ENCODE measurements around the gene AATK. TPM values are rescaled to one million over a fixed set of nuclear protein-coding genes. Genes with fewer than 3 reads are reported as not detected.
"Not testable (repeated sequence)": the region's sequence is repeated elsewhere in the genome, so short reads cannot be mapped to it uniquely, and the experiment has no call there.

Gene AATK
- total and polyA plus RNA-seq, 3 experiments from 2014 or later: 0.29 to 0.55 TPM; not detected in 1

DNA sequence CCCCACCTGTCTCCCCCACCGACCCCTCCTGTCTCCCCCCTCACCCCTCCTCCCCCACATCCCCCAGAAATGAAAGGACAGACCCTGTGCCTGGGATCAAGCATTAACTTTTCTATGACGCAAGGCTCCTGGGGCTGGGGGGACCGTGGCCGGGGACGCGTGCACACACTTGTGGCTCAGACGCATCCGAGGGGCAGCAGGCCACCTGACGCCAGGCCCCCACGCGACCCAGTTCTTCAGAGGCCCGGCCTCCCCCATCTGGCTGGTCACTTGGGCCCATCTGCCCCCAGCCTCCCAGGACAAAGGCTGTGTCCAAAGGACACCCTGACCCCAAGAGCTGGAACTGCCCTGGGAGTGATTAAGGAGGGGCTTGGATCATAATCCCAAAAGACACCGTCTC lies 14.7 kb downstream of the AATK start:
- no peak overlapping the region for H3K27ac ChIP-seq (ENCODE audit: low read depth, low read length)
- ChIA-PET CTCF (no interaction called here), POLR2A (no interaction called here)
- no peaks in the 10 kb centered on the region for H3K9me3 ChIP-seq (ENCODE audit: low read length)
- DNase-seq: no peak
- Mint-ChIP-seq H3K36me3 (no peaks in the 10 kb centered on the region), H3K27me3 (peaks cover 6 to 22% of the 10 kb centered on the region in 2 donors), H3K4me1 (no peaks in the 10 kb centered on the region), H3K27ac (no peak overlapping the region), H3K4me3 (no peak overlapping the region), H3K9me3 (no peaks in the 10 kb centered on the region)
- no peaks in the 10 kb centered on the region for H3K36me3 ChIP-seq (ENCODE audit: insufficient read depth, low read length)
- no peaks in the 10 kb centered on the region for H3K27me3 ChIP-seq (ENCODE audit: insufficient read depth, low read length, poor library complexity, severe bottlenecking)
- no peaks in the 10 kb centered on the region for H3K4me1 ChIP-seq (ENCODE audit: insufficient read depth, low read length)
- H3K4me3 ChIP-seq (ENCODE audit: low read length): no peak overlapping the region

DNA sequence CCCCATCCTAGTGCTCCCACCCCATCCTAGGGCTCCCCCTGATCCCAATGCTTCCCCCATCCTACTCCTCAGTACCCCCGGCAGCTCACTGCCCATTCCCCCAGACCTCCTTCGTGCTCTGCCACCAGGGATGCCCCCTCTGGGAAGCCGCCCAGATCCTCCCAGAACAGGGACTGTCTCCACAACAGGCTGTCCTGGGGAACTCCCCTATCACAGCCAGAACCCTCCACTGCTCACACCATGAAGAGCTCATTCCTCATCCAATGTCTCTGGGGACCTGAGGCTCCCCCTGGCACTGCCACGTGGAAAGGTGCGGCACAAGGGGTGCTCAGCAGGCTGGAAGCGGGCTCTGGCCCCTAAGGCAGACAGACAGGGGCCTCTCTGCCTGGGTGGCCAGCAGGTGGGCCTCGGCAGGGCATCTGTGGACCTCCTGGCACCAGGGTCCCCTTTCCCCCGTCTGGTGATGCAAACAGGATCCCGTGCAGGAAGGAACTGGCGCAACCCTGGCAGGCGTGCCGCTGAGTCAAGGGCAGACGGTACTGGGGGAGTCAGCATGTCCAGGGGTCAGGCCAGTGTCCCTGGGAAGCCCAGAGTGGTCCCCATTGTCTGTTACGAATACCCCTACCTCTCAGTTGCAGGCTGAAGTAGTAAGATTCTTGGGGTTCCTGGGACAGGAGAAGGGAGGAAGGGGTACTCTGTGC lies 15.5 kb downstream of the AATK start:
- H3K27me3 Mint-ChIP-seq: peaks cover 6 to 22% of the 10 kb centered on the region in 2 donors
- no peak overlapping the region for H3K4me3 ChIP-seq (ENCODE audit: low read length)
- no peaks in the 10 kb centered on the region for H3K27me3 ChIP-seq (ENCODE audit: insufficient read depth, low read length, poor library complexity, severe bottlenecking)
- no peaks in the 10 kb centered on the region for H3K36me3 ChIP-seq (ENCODE audit: insufficient read depth, low read length)
- H3K4me3 Mint-ChIP-seq: no peak overlapping the region
- ChIA-PET CTCF (no interaction called here), POLR2A (no interaction called here)
- H3K9me3 Mint-ChIP-seq: no peaks in the 10 kb centered on the region
- no peaks in the 10 kb centered on the region for H3K36me3 Mint-ChIP-seq
- H3K27ac Mint-ChIP-seq: no peak overlapping the region
- no peak for DNase-seq
- no peaks in the 10 kb centered on the region for H3K9me3 ChIP-seq (ENCODE audit: low read length)
- H3K27ac ChIP-seq (ENCODE audit: low read depth, low read length): no peak overlapping the region
- no peaks in the 10 kb centered on the region for H3K4me1 ChIP-seq (ENCODE audit: insufficient read depth, low read length)
- H3K4me1 Mint-ChIP-seq: no peaks in the 10 kb centered on the region

DNA sequence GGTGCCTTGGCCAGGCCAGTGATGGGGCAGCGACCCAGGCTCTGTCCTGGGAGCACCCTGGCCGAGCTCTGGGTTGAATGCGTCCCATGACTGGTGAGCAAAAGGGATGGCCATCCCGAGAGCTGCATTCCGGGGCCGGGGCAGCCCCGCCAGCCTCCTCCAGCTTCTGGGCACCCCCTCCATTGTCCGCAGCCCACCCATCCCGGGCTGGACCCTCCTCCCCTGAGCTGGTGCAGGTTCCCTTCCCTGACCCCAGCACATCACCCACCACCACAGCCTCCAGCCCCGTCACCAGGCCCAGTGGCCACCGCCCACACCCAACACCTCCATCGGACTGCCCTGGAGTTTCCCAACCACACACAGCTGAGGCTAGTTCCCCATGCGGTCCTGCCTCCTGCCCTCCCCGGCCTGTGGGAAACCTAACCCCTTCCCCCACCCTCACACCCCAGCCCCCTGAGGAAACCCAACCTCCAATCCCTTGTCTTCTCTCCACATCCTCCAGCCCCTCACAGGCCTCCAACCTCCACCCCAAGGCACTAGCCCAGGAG lies 17.0 kb downstream of the AATK start:
- no peaks in the 10 kb centered on the region for H3K27me3 ChIP-seq (ENCODE audit: insufficient read depth, low read length, poor library complexity, severe bottlenecking)
- Mint-ChIP-seq H3K4me3 (no peak overlapping the region), H3K36me3 (no peaks in the 10 kb centered on the region), H3K9me3 (no peaks in the 10 kb centered on the region), H3K27me3 (peaks cover 2 to 22% of the 10 kb centered on the region in 2 donors), H3K27ac (no peak overlapping the region), H3K4me1 (no peaks in the 10 kb centered on the region)
- no peaks in the 10 kb centered on the region for H3K9me3 ChIP-seq (ENCODE audit: low read length)
- ChIA-PET CTCF (interaction anchor here (1.3 kb wide), 1 partner anchor 9 kb away, joined by 3 read pairs; no protein-coding TSS in a partner anchor), POLR2A (no interaction called here)
- H3K27ac ChIP-seq (ENCODE audit: low read depth, low read length): no peak overlapping the region
- H3K36me3 ChIP-seq (ENCODE audit: insufficient read depth, low read length): no peaks in the 10 kb centered on the region
- no peak overlapping the region for H3K4me3 ChIP-seq (ENCODE audit: low read length)
- no peaks in the 10 kb centered on the region for H3K4me1 ChIP-seq (ENCODE audit: insufficient read depth, low read length)
- no peak for DNase-seq

DNA sequence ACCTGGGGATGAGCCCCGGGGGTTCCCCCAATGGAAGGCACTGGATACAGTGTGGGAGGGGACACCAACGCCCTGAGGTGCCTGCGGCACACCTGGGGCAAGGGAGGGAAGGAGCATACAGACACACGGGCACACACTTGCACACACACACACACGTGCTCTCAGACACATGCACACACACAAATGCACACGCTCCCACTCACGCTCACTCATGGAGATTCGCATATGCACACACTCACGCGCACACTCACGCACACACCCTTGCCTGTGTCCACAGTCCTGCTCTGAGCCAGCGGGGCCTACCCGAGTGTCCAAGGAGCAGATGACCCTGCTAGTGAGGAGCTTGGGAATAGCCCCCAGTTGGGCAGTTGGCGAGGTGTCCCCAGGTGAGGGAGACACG lies 17.4 kb downstream of the AATK start:
- Mint-ChIP-seq H3K27ac (no peak overlapping the region), H3K9me3 (no peaks in the 10 kb centered on the region), H3K4me1 (no peaks in the 10 kb centered on the region), H3K27me3 (peaks cover 2 to 22% of the 10 kb centered on the region in 2 donors), H3K36me3 (no peaks in the 10 kb centered on the region), H3K4me3 (no peak overlapping the region)
- no peak overlapping the region for H3K27ac ChIP-seq (ENCODE audit: low read depth, low read length)
- H3K27me3 ChIP-seq (ENCODE audit: insufficient read depth, low read length, poor library complexity, severe bottlenecking): no peaks in the 10 kb centered on the region
- H3K36me3 ChIP-seq (ENCODE audit: insufficient read depth, low read length): no peaks in the 10 kb centered on the region
- POLR2A ChIA-PET: no interaction called here
- no peaks in the 10 kb centered on the region for H3K4me1 ChIP-seq (ENCODE audit: insufficient read depth, low read length)
- no peak overlapping the region for H3K4me3 ChIP-seq (ENCODE audit: low read length)
- DNase-seq: no peak
- CTCF ChIA-PET: interaction anchor here (1.0 to 1.3 kb wide), 2 partner anchors 8 to 10 kb away, joined by 3 to 4 read pairs; no protein-coding TSS in a partner anchor
- H3K9me3 ChIP-seq (ENCODE audit: low read length): no peaks in the 10 kb centered on the region

DNA sequence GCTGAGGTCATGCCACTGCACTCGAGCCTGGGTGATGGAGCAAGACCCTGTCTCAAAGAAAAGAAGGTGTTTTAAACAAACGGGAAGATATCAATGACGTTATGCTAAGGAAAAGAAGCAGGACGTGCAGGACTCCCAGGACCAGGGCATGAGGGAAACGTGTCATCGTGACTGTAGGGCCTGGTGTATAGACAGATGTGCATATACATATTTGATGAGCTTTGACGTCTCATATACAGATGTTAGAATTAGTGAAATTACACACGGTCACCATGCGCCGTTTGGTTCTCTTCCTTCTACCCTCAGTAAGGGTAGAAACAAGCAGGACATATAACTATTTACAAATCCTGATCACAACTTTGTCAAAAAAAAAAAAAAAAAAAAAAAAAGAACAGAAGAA lies 18.3 kb downstream of the AATK start:
- Histone ChIP-seq H3K27me3 (ENCODE audit: insufficient read depth, low read length, poor library complexity, severe bottlenecking) (no peaks in the 10 kb centered on the region), H3K27ac (ENCODE audit: low read depth, low read length) (no peak overlapping the region), H3K4me1 (ENCODE audit: insufficient read depth, low read length) (no peaks in the 10 kb centered on the region), H3K4me3 (ENCODE audit: low read length) (no peak overlapping the region), H3K9me3 (ENCODE audit: low read length) (no peaks in the 10 kb centered on the region), H3K36me3 (ENCODE audit: insufficient read depth, low read length) (no peaks in the 10 kb centered on the region)
- H3K36me3 Mint-ChIP-seq: no peaks in the 10 kb centered on the region
- ChIA-PET CTCF (interaction anchor here (1.0 kb wide), 1 partner anchor 11 kb away, joined by 4 read pairs; no protein-coding TSS in a partner anchor), POLR2A (no interaction called here)
- peaks cover 2 to 22% of the 10 kb centered on the region in 2 donors for H3K27me3 Mint-ChIP-seq
- no peaks in the 10 kb centered on the region for H3K9me3 Mint-ChIP-seq
- no peaks in the 10 kb centered on the region for H3K4me1 Mint-ChIP-seq
- H3K4me3 Mint-ChIP-seq: no peak overlapping the region
- DNase-seq: no peak
- H3K27ac Mint-ChIP-seq: no peak overlapping the region

DNA sequence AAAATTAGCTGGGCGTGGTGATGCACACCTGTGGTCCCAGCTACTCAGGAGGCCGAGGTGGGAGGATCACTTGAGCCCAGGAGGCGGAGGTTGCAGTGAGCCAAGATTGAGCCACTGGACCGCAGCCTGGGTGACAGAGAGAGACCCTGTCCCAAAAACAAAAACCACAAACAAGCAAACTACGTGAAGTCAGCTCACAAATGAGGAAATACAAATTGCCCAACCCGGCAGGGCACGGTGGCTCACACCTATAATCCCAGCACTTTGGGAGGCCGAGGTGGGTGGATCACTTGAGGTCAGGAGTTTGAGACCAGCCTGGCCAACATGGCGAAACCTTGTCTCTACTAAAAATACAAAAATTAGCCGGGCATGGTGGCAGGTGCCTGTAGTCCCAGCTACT lies 19.8 kb downstream of the AATK start:
- H3K4me3 ChIP-seq (ENCODE audit: low read length); H3K27ac ChIP-seq (ENCODE audit: low read depth, low read length); H3K4me1 Mint-ChIP-seq; H3K4me3 Mint-ChIP-seq; H3K4me1 ChIP-seq (ENCODE audit: insufficient read depth, low read length); H3K36me3 Mint-ChIP-seq; DNase-seq; POLR2A ChIA-PET; H3K9me3 ChIP-seq (ENCODE audit: low read length); H3K36me3 ChIP-seq (ENCODE audit: insufficient read depth, low read length); H3K27me3 ChIP-seq (ENCODE audit: insufficient read depth, low read length, poor library complexity, severe bottlenecking); CTCF ChIA-PET; H3K27ac Mint-ChIP-seq; H3K9me3 Mint-ChIP-seq: not testable (repeated sequence)
- peaks cover 6 to 18% of the 10 kb centered on the region in 2 donors for H3K27me3 Mint-ChIP-seq

DNA sequence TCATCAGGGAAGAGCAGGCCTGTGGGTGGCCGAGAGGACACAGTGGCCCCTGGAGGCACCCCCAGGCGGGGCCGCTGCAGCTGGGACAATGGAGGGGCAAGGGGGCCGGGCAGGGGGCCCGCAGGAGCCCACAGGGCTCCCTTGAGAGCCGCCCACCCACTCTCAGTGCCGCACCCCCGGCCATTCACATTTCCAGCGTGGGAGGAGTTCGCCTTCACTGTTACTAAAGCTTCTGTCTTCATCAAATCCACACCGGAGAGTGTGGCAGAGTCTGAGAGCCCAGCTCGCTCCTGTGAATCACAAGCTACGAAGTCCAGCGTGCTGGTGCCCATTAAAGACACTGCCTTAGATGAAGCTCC lies 21.6 kb downstream of the AATK start:
- H3K4me1 Mint-ChIP-seq: no peaks in the 10 kb centered on the region
- no peak overlapping the region for H3K4me3 Mint-ChIP-seq
- Histone ChIP-seq H3K9me3 (ENCODE audit: low read length) (no peaks in the 10 kb centered on the region), H3K27ac (ENCODE audit: low read depth, low read length) (no peak overlapping the region), H3K4me1 (ENCODE audit: insufficient read depth, low read length) (no peaks in the 10 kb centered on the region), H3K4me3 (ENCODE audit: low read length) (no peak overlapping the region), H3K27me3 (ENCODE audit: insufficient read depth, low read length, poor library complexity, severe bottlenecking) (no peaks in the 10 kb centered on the region), H3K36me3 (ENCODE audit: insufficient read depth, low read length) (no peaks in the 10 kb centered on the region)
- no peaks in the 10 kb centered on the region for H3K36me3 Mint-ChIP-seq
- ChIA-PET POLR2A (no interaction called here), CTCF (no interaction called here)
- DNase-seq: no peak
- no peak overlapping the region for H3K27ac Mint-ChIP-seq
- no peaks in the 10 kb centered on the region for H3K9me3 Mint-ChIP-seq
- H3K27me3 Mint-ChIP-seq: peaks cover 7 to 9% of the 10 kb centered on the region in 2 donors

DNA sequence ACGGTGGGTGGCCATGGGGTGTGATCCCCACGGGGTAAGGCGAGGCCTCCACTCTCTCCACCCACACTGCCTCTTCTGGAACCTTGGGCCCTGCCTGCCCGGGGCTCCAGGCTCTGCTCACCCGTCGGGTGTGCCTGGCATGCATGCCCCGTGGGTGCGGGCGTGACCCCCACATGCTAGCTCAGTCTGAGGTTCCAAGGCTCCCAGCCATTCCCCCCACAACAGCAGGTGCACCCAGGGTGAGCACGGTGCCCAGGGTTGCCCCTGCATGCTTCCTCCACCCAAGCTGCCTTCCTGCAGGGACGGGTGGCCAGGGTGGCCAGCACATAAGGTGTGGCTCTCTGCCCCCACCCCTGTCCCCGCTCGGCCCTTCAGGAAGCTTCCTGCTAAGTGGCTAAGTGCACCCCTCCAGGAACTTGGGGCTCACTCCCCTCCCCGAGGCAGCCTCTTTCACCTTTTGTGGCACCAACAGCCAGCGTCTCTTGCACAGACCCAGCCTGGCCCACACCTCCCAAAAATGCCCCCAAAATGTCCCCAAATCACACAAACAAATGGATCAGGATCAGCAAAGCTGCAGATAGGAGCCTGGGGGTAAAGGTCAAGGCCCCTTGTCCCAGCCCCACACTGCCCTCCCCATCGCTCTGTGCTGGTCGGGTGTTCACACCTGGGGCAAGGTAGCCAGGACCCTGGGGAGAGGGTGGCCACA lies 22.2 kb downstream of the AATK start:
- no peak for DNase-seq
- H3K4me3 Mint-ChIP-seq: no peak overlapping the region
- H3K9me3 ChIP-seq (ENCODE audit: low read length): no peaks in the 10 kb centered on the region
- ChIA-PET POLR2A (no interaction called here), CTCF (no interaction called here)
- H3K36me3 Mint-ChIP-seq: no peaks in the 10 kb centered on the region
- H3K4me1 ChIP-seq (ENCODE audit: insufficient read depth, low read length): no peaks in the 10 kb centered on the region
- no peaks in the 10 kb centered on the region for H3K4me1 Mint-ChIP-seq
- H3K36me3 ChIP-seq (ENCODE audit: insufficient read depth, low read length): no peaks in the 10 kb centered on the region
- H3K27me3 Mint-ChIP-seq: peaks cover 7% of the 10 kb centered on the region in 2 donors
- H3K27ac Mint-ChIP-seq: no peak overlapping the region
- H3K4me3 ChIP-seq (ENCODE audit: low read length): no peak overlapping the region
- no peak overlapping the region for H3K27ac ChIP-seq (ENCODE audit: low read depth, low read length)
- H3K27me3 ChIP-seq (ENCODE audit: insufficient read depth, low read length, poor library complexity, severe bottlenecking): no peaks in the 10 kb centered on the region
- no peaks in the 10 kb centered on the region for H3K9me3 Mint-ChIP-seq

Measured in CD8-positive, alpha-beta memory T cell (primary cell).